GM12878 (cell line): ENCODE measurements around the gene CETP. TPM values are rescaled to one million over a fixed set of nuclear protein-coding genes. Genes with fewer than 3 reads are reported as not detected.

Source experiments
- ATAC-seq: fragments of 200-7000 bp; cut with Tn5 transposase; 3 replicates; pipeline ENCODE4 v1.9.1; 2020; ENCODE audit warnings: mild to moderate bottlenecking, moderate library complexity
- BruUV-seq: library from RNA; stranded (reverse); fragments of 400-500 nt; replicated peaks from 2 replicates; lab custom pipeline; 2021; lab: Mats Ljungman, UMichigan
- CTCF ChIA-PET: fragments of 300-600 bp; sonication (Branson Sonifier 250); formaldehyde crosslinking; extraction: SDS; loops from one replicate; lab custom pipeline; 2021; ENCODE audit warnings: inconsistent platforms; lab: Yijun Ruan, JAX
- POLR2A ChIA-PET: fragments of 350-600 bp; formaldehyde crosslinking; extraction: SDS; loops from one replicate; lab custom pipeline; 2021; ENCODE audit warnings: inconsistent platforms; lab: Charles Lee
- RAD21 ChIA-PET: fragments of 300-600 bp; sonication (Branson Sonifier 250); formaldehyde crosslinking; loops from one replicate; lab custom pipeline; 2023; ENCODE audit warnings: antibody characterized with exemption; ENCODE audit not compliant: unreplicated experiment; lab: Charles Lee
- SMC1A ChIA-PET: fragments of 300-600 bp; sonication (Branson Sonifier 250); formaldehyde crosslinking; loops from one replicate; lab custom pipeline; 2023; ENCODE audit not compliant: unreplicated experiment, uncharacterized antibody; lab: Charles Lee
- DNase-seq: peaks from one replicate; pipeline ENCODE4 v3.0.0-alpha.2; 2011; ENCODE audit warnings: low read depth, low spot score
- FAIRE-seq: peaks from 3 replicates; lab custom pipeline; 2011; peaks lifted over from hg19 to GRCh38; lab: Jason Lieb, UNC
- H2AFZ ChIP-seq: 2 replicates; pipeline ENCODE4 v1.6.0; 2011; ENCODE audit warnings: low read depth, low read length, control low read depth; ENCODE audit not compliant: control insufficient read depth
- H3K27ac ChIP-seq: 2 replicates; pipeline ENCODE4 v1.5.1; 2011; ENCODE audit warnings: control low read depth; ENCODE audit not compliant: control insufficient read depth, insufficient read depth
- H3K27me3 ChIP-seq, 2 experiments: replicated peaks in 1 of 2; 2 replicates each; pipeline versions ENCODE4 v1.6.0 to v1.6.1; 2011; ENCODE audit warnings: low read length in 1 of 2; ENCODE audit not compliant: control insufficient read depth in 2 of 2, insufficient read depth in 2 of 2
- H3K36me3 ChIP-seq, 2 experiments: 2 replicates each; pipeline ENCODE4 v1.5.1; 2011; ENCODE audit warnings: low read length in 1 of 2; ENCODE audit not compliant: control insufficient read depth in 2 of 2, insufficient read depth in 2 of 2
- H3K4me1 ChIP-seq: 2 replicates; pipeline ENCODE4 v1.6.1; 2011; ENCODE audit warnings: mild to moderate bottlenecking, low read length, moderate library complexity, mixed read lengths; ENCODE audit not compliant: control insufficient read depth, insufficient read depth
- H3K4me2 ChIP-seq: 2 replicates; pipeline ENCODE4 v1.6.0; 2011; ENCODE audit warnings: control low read depth; ENCODE audit not compliant: control insufficient read depth, insufficient read depth
- H3K4me3 ChIP-seq: fragments of 200-600 bp; sonication (generic); 2 replicates; pipeline ENCODE4 v1.5.1; 2016
- H3K79me2 ChIP-seq: 2 replicates; pipeline ENCODE4 v1.6.0; 2011; ENCODE audit warnings: low read length; ENCODE audit not compliant: control insufficient read depth, insufficient read depth
- H3K9ac ChIP-seq: 2 replicates; pipeline ENCODE4 v1.8.0; 2011; ENCODE audit warnings: low read length, control low read depth, mixed read lengths; ENCODE audit not compliant: control insufficient read depth, insufficient read depth
- H3K9me3 ChIP-seq: replicated peaks from 3 replicates; pipeline ENCODE4 v1.5.1; 2011; ENCODE audit warnings: mild to moderate bottlenecking, low read length; ENCODE audit not compliant: control insufficient read depth, insufficient read depth
- H4K20me1 ChIP-seq: 2 replicates; pipeline ENCODE4 v1.6.0; 2011; ENCODE audit not compliant: control insufficient read depth, insufficient read depth
- ATF3 ChIP-seq: IDR thresholded peaks from 2 replicates; pipeline ENCODE4 v1.6.1; 2011; ENCODE audit warnings: low read depth, mild to moderate bottlenecking, low read length, moderate library complexity, borderline replicate concordance; ENCODE audit errors: extremely low read depth
- CHD2 ChIP-seq: IDR thresholded peaks from 2 replicates; pipeline ENCODE4 v1.6.1; 2011; ENCODE audit warnings: low read depth, low read length, improper control_type of control experiment, borderline replicate concordance
- CTCF ChIP-seq, 3 experiments: IDR thresholded peaks in 2 of 3; conservative IDR thresholded peaks in 1 of 3; 2 replicates each; pipeline ENCODE4 v1.5.1; 2011; ENCODE audit warnings: low read depth in 3 of 3, low read length in 3 of 3, mild to moderate bottlenecking in 3 of 3, control low read depth in 2 of 3, moderate library complexity in 2 of 3, inconsistent platforms in 1 of 3, mixed read lengths in 1 of 3; ENCODE audit not compliant: control insufficient read depth in 2 of 3, insufficient read depth in 1 of 3; ENCODE audit errors: extremely low read depth in 1 of 3
- HDAC2 ChIP-seq: fragments of 200-600 bp; sonication (generic); IDR thresholded peaks from 2 replicates; pipeline ENCODE4 v1.6.1; 2017
- IRF5 ChIP-seq: fragments of 450-650 bp; IDR thresholded peaks from 2 replicates; pipeline ENCODE4 v1.6.1; 2017; ENCODE audit warnings: borderline replicate concordance
- MYB ChIP-seq: fragments of 150-350 bp; IDR thresholded peaks from 2 replicates; pipeline ENCODE4 v1.6.1; 2014; ENCODE audit warnings: mild to moderate bottlenecking, low read depth, low read length, borderline replicate concordance
- NRF1 ChIP-seq: conservative IDR thresholded peaks from 2 replicates; pipeline ENCODE4 v1.6.1; 2011; ENCODE audit warnings: mild to moderate bottlenecking, low read depth, low read length, improper control_type of control experiment
- RAD21 ChIP-seq: IDR thresholded peaks from 2 replicates; pipeline ENCODE4 v1.6.1; 2011; ENCODE audit warnings: mild to moderate bottlenecking, low read depth, low read length, moderate library complexity; ENCODE audit not compliant: insufficient read depth
- RB1 ChIP-seq: fragments of 450-650 bp; formaldehyde crosslinking; IDR thresholded peaks from 2 replicates; pipeline ENCODE4 v1.6.1; 2017; ENCODE audit warnings: mild to moderate bottlenecking, borderline replicate concordance
- RELA ChIP-seq: fragments of 450-650 bp; IDR thresholded peaks from 2 replicates; pipeline ENCODE4 v1.8.0; 2014; ENCODE audit warnings: borderline replicate concordance; ENCODE audit not compliant: partially characterized antibody
- SMARCA5 ChIP-seq: fragments of 450-650 bp; IDR thresholded peaks from 2 replicates; pipeline ENCODE4 v1.6.1; 2017; ENCODE audit warnings: mild to moderate bottlenecking
- SP1 ChIP-seq: IDR thresholded peaks from one replicate; pipeline ENCODE4 v1.6.1; 2011; ENCODE audit warnings: low read depth, low read length
- USF1 ChIP-seq: IDR thresholded peaks from 2 replicates; pipeline ENCODE4 v1.6.1; 2011; ENCODE audit warnings: borderline replicate concordance, low read depth, mild to moderate bottlenecking, moderate library complexity, mixed read lengths, low read length; ENCODE audit not compliant: insufficient read depth; ENCODE audit errors: extremely low read length
- ZNF217 ChIP-seq: fragments of 450-650 bp; IDR thresholded peaks from 2 replicates; pipeline ENCODE4 v1.6.1; 2017; ENCODE audit warnings: antibody characterized with exemption, mild to moderate bottlenecking
- WGBS: methylation state at CpG from one replicate; pipeline ENCODE4 v1.1.6; 2016; ENCODE audit warnings: low lambda C conversion rate; ENCODE audit not compliant: insufficient replicate concordance, insufficient coverage; ENCODE audit errors: missing lambda C conversion rate; 5-methylcytosine and 5-hydroxymethylcytosine counted together
- in situ Hi-C: fragments of 300-500 bp; cut with MboI; formaldehyde crosslinking; loops from 9 replicates; pipeline ENCODE4 v1.14.3; 2018; ENCODE audit warnings: mixed read lengths
- intact Hi-C: fragments of 100-400 bp; cut with micrococcal nuclease; formaldehyde crosslinking; loops from one replicate; pipeline ENCODE4 v1.14.2; 2022; ENCODE audit not compliant: unreplicated experiment
- polyA plus RNA-seq, 11 experiments: library from polyadenylated mRNA; depleted of rRNA in 4 of 11; unstranded in 6 of 11; stranded (reverse) in 5 of 11; fragments of >200 nt; fragmentation: Nextera tagmentation in 4 of 11; fragmentation: Illumina TruSeq in 1 of 11; extraction: Ambion mirVana in 4 of 11; extraction: Trizol in 1 of 11; gene quantifications; 1 replicate in 1 of 11; 2 replicates in 10 of 11; pipeline versions ENCODE4 v1.2.1 to v1.2.3, GENCODE V29; 2011 to 2016; ENCODE audit warnings: inconsistent platforms in 2 of 11, missing spikeins in 2 of 11, low read depth in 1 of 11
- total RNA-seq, 4 experiments: library from RNA; depleted of rRNA in 3 of 4; stranded (reverse); fragments of >200 nt in 3 of 4; fragmentation: Illumina TruSeq in 1 of 4; extraction: Trizol in 1 of 4; gene quantifications; 2 replicates each; pipeline versions ENCODE4 v1.2.1 to v1.2.3, GENCODE V29; 2013 to 2021

Gene CETP
- total and polyA plus RNA-seq, 10 of the 15 experiments (the other 5 are each of a cell fraction or from before 2014, with no cell fraction given) = 1.2 to 6.4 (median 2.1) TPM

GRCh38 chr16:56956756-56957155, 5.0 kb upstream of the CETP start:
- H3K4me3 ChIP-seq = no peak overlapping the region
- CTCF ChIA-PET = interaction anchor here (0.9 to 1.3 kb wide), 3 partner anchors 85 to 90 kb away, joined by 3 to 6 read pairs (median 4); no protein-coding TSS in a partner anchor
- DNase-seq (no peak), ATAC-seq (peak; percentile 46; the same call in 2 of the 3 replicates), FAIRE-seq (no peak)
- no peak overlapping the region for H3K4me2 ChIP-seq
- no peak overlapping the region for H3K27ac ChIP-seq
- 13% methylated on average over 4 of the region's 4 CpGs for WGBS
- H3K9me3 ChIP-seq = no peaks in the 10 kb centered on the region
- H3K79me2 ChIP-seq = no peaks in the 10 kb centered on the region
- no peaks in the 10 kb centered on the region for H4K20me1 ChIP-seq
- no peaks in the 10 kb centered on the region for H3K27me3 ChIP-seq
- H2AFZ ChIP-seq = no peak overlapping the region
- H3K9ac ChIP-seq = no peak overlapping the region
- RAD21 ChIA-PET = no interaction called here
- H3K36me3 ChIP-seq = no peaks in the 10 kb centered on the region
- no TSS peak for BruUV-seq
- POLR2A ChIA-PET = no interaction called here
- TF ChIP-seq HDAC2 (no peak), RELA (no peak), NRF1 (no peak), CTCF (IDR thresholded peaks at IDR 0.05 in 2 of 3, conservative IDR thresholded peaks at IDR 0.05 in 1 of 3; ENCODE audit: control insufficient read depth in 2 of 3, extremely low read depth in 1 of 3, insufficient read depth in 1 of 3, low read depth in 3 of 3, low read length in 3 of 3) (0 out of 6 replicates have a peak, but pooled peaks of 2 of the 3 experiments have one; percentile 12 to 31), ZNF217 (no peak), ATF3 (no peak), USF1 (no peak), SMARCA5 (no peak), RB1 (no peak), IRF5 (no peak), SP1 (no peak), CHD2 (no peak), MYB (no peak), RAD21 (peak; percentile 28; the same call in 1 of the 2 replicates)
- H3K4me1 ChIP-seq = 0 out of 2 replicates have a peak, but pooled peaks cover under 1% of the 10 kb centered on the region
- SMC1A ChIA-PET = interaction anchor here (0.8 to 2.1 kb wide), 3 partner anchors 9 to 88 kb away, joined by 3 to 4 read pairs (median 3); no protein-coding TSS in a partner anchor
- in situ Hi-C loops = no loop called here
- intact Hi-C loops = no loop called here
